ENCODE measurements around the gene HTRA2. TPM values are rescaled to one million over a fixed set of nuclear protein-coding genes. Genes with fewer than 3 reads are reported as not detected.
A peak's percentile ranks its signal among the peaks of the same experiment; 100 is the strongest.

The HTRA2 gene
- total RNA-seq, 4 donors from 2014 or later: 24.2 to 38.5 (median 29.4) TPM

- no peaks in the 10 kb centered on the region for H3K9me3 ChIP-seq
- in situ Hi-C loops (cut with MboI; ENCODE audit: low sequenced_read_pairs in 4 of 4): no loop called here
- no peak overlapping the region for H3K27ac ChIP-seq
- no peak for TF ChIP-seq CTCF (IDR thresholded peaks at IDR 0.05 in 4 of 5, conservative IDR thresholded peaks at IDR 0.05 in 1 of 5)
- TF ChIP-seq POLR2A (IDR thresholded peaks at IDR 0.05): no peak
- intact Hi-C loops (cut with DNase I; ENCODE audit: low total_unique reads): no loop called here
- H3K27me3 ChIP-seq: peaks cover 0 to 3% (median 0%) of the 10 kb centered on the region in 3 donors
- no peaks in the 10 kb centered on the region for H3K36me3 ChIP-seq
- no peak for ATAC-seq
- no peak for DNase-seq
- H3K4me3 ChIP-seq: no peak overlapping the region
- H3K4me1 ChIP-seq: no peaks in the 10 kb centered on the region
These were observed 44.2 kb downstream of the HTRA2 start for GRCh38 chr2:74573747-74574562.

- peaks cover 0 to 3% (median 0%) of the 10 kb centered on the region in 3 donors for H3K27me3 ChIP-seq
- no peaks in the 10 kb centered on the region for H3K36me3 ChIP-seq
- no peak for DNase-seq
- H3K9me3 ChIP-seq: no peaks in the 10 kb centered on the region
- no peak for ATAC-seq
- intact Hi-C loops (cut with DNase I; ENCODE audit: low total_unique reads) (no loop called here), in situ Hi-C loops (cut with MboI; ENCODE audit: low sequenced_read_pairs in 4 of 4) (no loop called here)
- no peak overlapping the region for H3K4me3 ChIP-seq
- H3K4me1 ChIP-seq: no peaks in the 10 kb centered on the region
- TF ChIP-seq POLR2A (IDR thresholded peaks at IDR 0.05): no peak
- no peak overlapping the region for H3K27ac ChIP-seq
These were observed 45.6 kb downstream of the HTRA2 start for GRCh38 chr2:74575320-74575719.

GRCh38 chr2:74576211-74576862 is 46.6 kb downstream of the HTRA2 start:
- no peaks in the 10 kb centered on the region for H3K36me3 ChIP-seq
- intact Hi-C loops (cut with DNase I; ENCODE audit: low total_unique reads): no loop called here
- H3K9me3 ChIP-seq: no peaks in the 10 kb centered on the region
- no peaks in the 10 kb centered on the region for H3K4me1 ChIP-seq
- DNase-seq (no peak), ATAC-seq (no peak)
- in situ Hi-C loops (cut with MboI; ENCODE audit: low sequenced_read_pairs in 4 of 4): no loop called here
- no peak overlapping the region for H3K4me3 ChIP-seq
- TF ChIP-seq CTCF (IDR thresholded peaks at IDR 0.05 in 4 of 5, conservative IDR thresholded peaks at IDR 0.05 in 1 of 5) (no peak), POLR2A (IDR thresholded peaks at IDR 0.05) (no peak)
- H3K27ac ChIP-seq: peak overlapping the region in 1 of 4 donors; percentile 31
- peaks cover 0 to 3% (median 0%) of the 10 kb centered on the region in 3 donors for H3K27me3 ChIP-seq

- peak; percentile 40 to 52 for DNase-seq
- TF ChIP-seq POLR2A (IDR thresholded peaks at IDR 0.05): no peak
- TF ChIP-seq CTCF (IDR thresholded peaks at IDR 0.05 in 4 of 5, conservative IDR thresholded peaks at IDR 0.05 in 1 of 5): no peak
- peak overlapping the region in 2 of 4 donors; percentile 29 to 31 for H3K27ac ChIP-seq
- H3K36me3 ChIP-seq: no peaks in the 10 kb centered on the region
- H3K9me3 ChIP-seq: no peaks in the 10 kb centered on the region
- peaks cover 0 to 3% (median 0%) of the 10 kb centered on the region in 3 donors for H3K27me3 ChIP-seq
- in situ Hi-C loops (cut with MboI; ENCODE audit: low sequenced_read_pairs in 4 of 4) (no loop called here), intact Hi-C loops (cut with DNase I; ENCODE audit: low total_unique reads) (no loop called here)
- H3K4me3 ChIP-seq: no peak overlapping the region
- H3K4me1 ChIP-seq: no peaks in the 10 kb centered on the region
- ATAC-seq: peak; percentile 70 to 74
These were observed 47.1 kb downstream of the HTRA2 start for GRCh38 chr2:74576863-74577229.

GRCh38 chr2:74577448-74577847 is 47.7 kb downstream of the HTRA2 start:
- Histone ChIP-seq H3K36me3 (no peaks in the 10 kb centered on the region), H3K4me1 (no peaks in the 10 kb centered on the region), H3K4me3 (no peak overlapping the region), H3K27me3 (no peaks in the 10 kb centered on the region), H3K9me3 (no peaks in the 10 kb centered on the region), H3K27ac (no peak overlapping the region)
- DNase-seq (no peak), ATAC-seq (peak in 1 of 2 donors; percentile 52)
- intact Hi-C loops (cut with DNase I; ENCODE audit: low total_unique reads): no loop called here
- in situ Hi-C loops (cut with MboI; ENCODE audit: low sequenced_read_pairs in 4 of 4): no loop called here
- TF ChIP-seq POLR2A (IDR thresholded peaks at IDR 0.05) (no peak), CTCF (IDR thresholded peaks at IDR 0.05 in 4 of 5, conservative IDR thresholded peaks at IDR 0.05 in 1 of 5) (no peak)
